CD4-positive, alpha-beta T cell treated with Interleukin-10 for 1 hour (primary cell): ENCODE results near the gene DLG1.
"Not testable (repeated sequence)": the region's sequence is repeated elsewhere in the genome, so short reads cannot be mapped to it uniquely, and the experiment has no call there.

Experiments
- DNase-seq: peaks from one replicate; pipeline ENCODE4 v3.0.0-alpha.2; 2020

The DLG1 gene

GRCh38 chr3:197241173-197241572 is 57.2 kb downstream of the DLG1 start:
- no peak for DNase-seq

- no peak for DNase-seq
Observed at GRCh38 chr3:197239857-197240256, 58.6 kb downstream of the DLG1 start.

- DNase-seq = no peak
Observed at GRCh38 chr3:197238842-197239241, 59.6 kb downstream of the DLG1 start.

- no peak for DNase-seq
Observed at GRCh38 chr3:197237897-197238296, 60.5 kb downstream of the DLG1 start.

- DNase-seq = no peak
Observed at GRCh38 chr3:197236362-197236761, 62.0 kb downstream of the DLG1 start.

- DNase-seq = no peak
Observed at GRCh38 chr3:197234947-197235914, 63.2 kb downstream of the DLG1 start.

GRCh38 chr3:197231321-197231720 is 67.1 kb downstream of the DLG1 start:
- no peak for DNase-seq

- no peak for DNase-seq
Observed at GRCh38 chr3:197229836-197230235, 68.6 kb downstream of the DLG1 start.

GRCh38 chr3:197229178-197229577 is 69.2 kb downstream of the DLG1 start:
- no peak for DNase-seq

GRCh38 chr3:197227780-197228574 is 70.4 kb downstream of the DLG1 start:
- DNase-seq = no peak

- DNase-seq = no peak
Observed at GRCh38 chr3:197226179-197226578, 72.2 kb downstream of the DLG1 start.

- no peak for DNase-seq
Observed at GRCh38 chr3:197225579-197225978, 72.8 kb downstream of the DLG1 start.

GRCh38 chr3:197224034-197224444 is 74.4 kb downstream of the DLG1 start:
- peak; percentile 47 for DNase-seq

- DNase-seq = no peak
Observed at GRCh38 chr3:197222937-197223370, 75.5 kb downstream of the DLG1 start.

- DNase-seq = no peak
Observed at GRCh38 chr3:197219619-197220018, 78.8 kb downstream of the DLG1 start.

GRCh38 chr3:197218210-197218609 is 80.2 kb downstream of the DLG1 start:
- DNase-seq = no peak

- no peak for DNase-seq
Observed at GRCh38 chr3:197216914-197217313, 81.5 kb downstream of the DLG1 start.

- DNase-seq = no peak
Observed at GRCh38 chr3:197216169-197216860, 82.1 kb downstream of the DLG1 start.

GRCh38 chr3:197212290-197212689 is 86.1 kb downstream of the DLG1 start:
- no peak for DNase-seq

- DNase-seq = not testable (repeated sequence)
Observed at GRCh38 chr3:197211698-197212097, 86.7 kb downstream of the DLG1 start.

- DNase-seq = no peak
Observed at GRCh38 chr3:197209366-197210260, 88.8 kb downstream of the DLG1 start.

GRCh38 chr3:197206913-197207312 is 91.5 kb downstream of the DLG1 start:
- no peak for DNase-seq
